Heart right ventricle (tissue), 16 donors: ENCODE data around the gene NRXN3. TPM values are rescaled to one million over a fixed set of nuclear protein-coding genes. Genes with fewer than 3 reads are reported as not detected.

Experiments used
- ATAC-seq, 8 donors: fragments of 200-7000 bp; cut with Tn5 transposase; one replicate each; pipeline ENCODE4 v1.9.1; 2020; ENCODE audit warnings: mild to moderate bottlenecking in 8 of 8, moderate library complexity in 8 of 8, moderate number of reproducible peaks in 1 of 8
- DNase-seq, 2 donors: peaks; one replicate each; pipeline ENCODE4 v3.0.0-alpha.2; 2020
- H3K27ac ChIP-seq, 10 donors: fragments of 200-600 bp; sonication (generic) in 2 of 10; one replicate each; pipeline versions ENCODE4 v1.5.0 to v1.8.0; 2020 to 2022; ENCODE audit warnings: mild to moderate bottlenecking in 3 of 10
- H3K27me3 ChIP-seq, 7 donors: fragments of 200-600 bp; one replicate each; pipeline ENCODE4 v1.8.0; 2021 to 2022; ENCODE audit warnings: mild to moderate bottlenecking in 2 of 7
- H3K36me3 ChIP-seq, 9 donors: fragments of 200-600 bp; sonication (generic) in 1 of 9; one replicate each; pipeline versions ENCODE4 v1.5.0 to v1.8.0; 2020 to 2022; ENCODE audit warnings: mild to moderate bottlenecking in 2 of 9
- H3K4me1 ChIP-seq, 9 donors: fragments of 200-600 bp; sonication (generic) in 1 of 9; one replicate each; pipeline versions ENCODE4 v1.5.0 to v1.8.0; 2020 to 2022; ENCODE audit warnings: mild to moderate bottlenecking in 4 of 9
- H3K4me3 ChIP-seq, 10 donors: fragments of 200-600 bp; sonication (generic) in 2 of 10; one replicate each; pipeline versions ENCODE4 v1.5.0 to v1.8.0; 2020 to 2022; ENCODE audit warnings: mild to moderate bottlenecking in 7 of 10, moderate library complexity in 2 of 10
- H3K9me3 ChIP-seq, 11 donors: fragments of 200-600 bp in 10 of 11; sonication (generic) in 2 of 11; one replicate each; pipeline versions ENCODE4 v1.5.0 to v1.8.0; 2013 to 2022; ENCODE audit warnings: mild to moderate bottlenecking in 2 of 11, control low read depth in 1 of 11, moderate library complexity in 1 of 11
- WGBS, 2 donors: extraction: QIAGEN DNeasy Blood & Tissue Kit; methylation state at CpG; one replicate each; pipeline ENCODE4 v1.1.7; 2013; ENCODE audit warnings: inconsistent platforms in 1 of 2; 5-methylcytosine and 5-hydroxymethylcytosine counted together
- intact Hi-C, 10 donors: fragments of 100-400 bp; cut with DNase I; formaldehyde crosslinking; loops; one replicate each; pipeline versions ENCODE4 v1.11.1 to v1.14.2; 2022
- polyA plus RNA-seq, 2 donors: library from polyadenylated mRNA; stranded (reverse); fragments of 200-250 nt; gene quantifications; one replicate each; pipeline ENCODE4 v1.2.3, GENCODE V29; 2013
- total RNA-seq, 10 donors: library from RNA; stranded (reverse); fragmentation: NEBNext Ultra II Directional in 3 of 10; extraction: Animal tissue kit (Norgen Biotek cat#: 25700) in 3 of 10; gene quantifications; one replicate each; pipeline versions ENCODE4 v1.2.1 to v1.2.4, GENCODE V29; 2021 to 2023
- TF ChIP-seq, protein P1 (sequence below), 9 donors: fragments of 200-600 bp; sonication (generic) in 2 of 9; IDR thresholded peaks; one replicate each; pipeline versions ENCODE4 v1.5.0 to v1.8.0; 2021 to 2022; ENCODE audit warnings: antibody characterized with exemption in 9 of 9, mild to moderate bottlenecking in 5 of 9, moderate library complexity in 1 of 9
- donor health status: Arrhythmogenic right ventricular cardiomyopathy.
- donor health status: ischemic (EF 13 %, LVEDD 7.1; RV severe dilation, severe dysfunction).
- donor health status: healthy with polysubstance abuse.
- donor health status: DM: no; HTN: yes; CAD: no.
- donor health status: DM: no; HTN: no; CAD: no.
- donor health status: ischemic (EF 25% LVEDD 6.9; RV normal size, moderate dysfunction).
- donor health status: ischemic (EF 25% LVEDD 5.7; RV mildly dilated, moderate dysfunction).
- donor health status: healthy.
- donor health status: DM: yes; HTN: yes; CAD: no.
- donor health status: Ischemic cardiomyopathy.
- donor health status: ischemic (EF 35%, LVEDD 5.7; RV mildly dilated, moderate dysfunction).
- donor health status: nonischemic (EF 11% LVEDD 7.7; RV severe dilation, severe dysfunction).
- donor health status: DM: yes; HTN: yes; CAD: no.
- donor health status: PGD.
- donor health status: ischemic (EF 29% LVEDD 5.4; RV normal size, mild dysfunction).
- donor health status: nonischemic (EF 23%, LVEDD 6.1; RV moderate dilation, normal function).

The NRXN3 gene
- total and polyA plus RNA-seq, 12 donors, result 0.23 to 1.8 (median 0.87) TPM

DNA sequence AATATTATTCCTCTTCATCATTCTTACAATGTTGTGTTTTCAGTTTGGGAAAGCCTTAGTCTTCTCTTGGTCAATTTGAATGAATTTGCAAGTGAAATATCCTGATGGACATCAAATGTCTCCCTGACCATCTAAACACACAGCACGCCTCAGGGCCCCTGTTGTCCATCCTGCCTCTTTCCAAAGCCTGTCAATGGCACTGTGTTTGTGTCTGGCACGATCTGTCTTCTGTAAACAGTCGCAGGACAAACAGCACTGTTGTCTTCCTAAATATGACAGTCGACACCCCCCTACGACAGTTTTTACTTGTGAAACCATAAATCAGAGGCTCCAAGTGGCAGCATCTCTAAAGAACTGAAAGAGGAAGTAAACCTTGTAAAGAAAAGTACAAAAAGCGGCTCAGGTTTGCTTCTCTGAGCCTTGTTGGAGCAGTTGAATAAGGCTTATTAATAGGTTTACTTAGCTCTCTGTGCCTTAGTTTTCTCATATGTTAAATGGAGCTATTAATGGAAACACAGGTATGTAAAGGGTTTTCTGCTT lies 285.8 kb downstream of the NRXN3 start:
- intact Hi-C loops, result no loop called here

GRCh38 chr14:78469947-78470346 lies 299.8 kb downstream of the NRXN3 start:
- Histone ChIP-seq H3K4me3 (no peak overlapping the region), H3K27ac (no peak overlapping the region), H3K36me3 (no peaks in the 10 kb centered on the region), H3K27me3 (no peaks in the 10 kb centered on the region), H3K9me3 (peaks cover 0 to 14% (median 0%) of the 10 kb centered on the region in 11 donors), H3K4me1 (peaks cover 0 to 11% (median 0%) of the 10 kb centered on the region in 9 donors)
- intact Hi-C loops, result no loop called here
- peak in 4 of 8 donors; percentile 22 to 38 (median 30) for ATAC-seq
- DNase-seq, result no peak
- TF ChIP-seq, protein P1, sequence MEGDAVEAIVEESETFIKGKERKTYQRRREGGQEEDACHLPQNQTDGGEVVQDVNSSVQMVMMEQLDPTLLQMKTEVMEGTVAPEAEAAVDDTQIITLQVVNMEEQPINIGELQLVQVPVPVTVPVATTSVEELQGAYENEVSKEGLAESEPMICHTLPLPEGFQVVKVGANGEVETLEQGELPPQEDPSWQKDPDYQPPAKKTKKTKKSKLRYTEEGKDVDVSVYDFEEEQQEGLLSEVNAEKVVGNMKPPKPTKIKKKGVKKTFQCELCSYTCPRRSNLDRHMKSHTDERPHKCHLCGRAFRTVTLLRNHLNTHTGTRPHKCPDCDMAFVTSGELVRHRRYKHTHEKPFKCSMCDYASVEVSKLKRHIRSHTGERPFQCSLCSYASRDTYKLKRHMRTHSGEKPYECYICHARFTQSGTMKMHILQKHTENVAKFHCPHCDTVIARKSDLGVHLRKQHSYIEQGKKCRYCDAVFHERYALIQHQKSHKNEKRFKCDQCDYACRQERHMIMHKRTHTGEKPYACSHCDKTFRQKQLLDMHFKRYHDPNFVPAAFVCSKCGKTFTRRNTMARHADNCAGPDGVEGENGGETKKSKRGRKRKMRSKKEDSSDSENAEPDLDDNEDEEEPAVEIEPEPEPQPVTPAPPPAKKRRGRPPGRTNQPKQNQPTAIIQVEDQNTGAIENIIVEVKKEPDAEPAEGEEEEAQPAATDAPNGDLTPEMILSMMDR (IDR thresholded peaks at IDR 0.05), result no peak

More for the DNA sequence above, 285.8 kb downstream of the NRXN3 start:
- WGBS, 2 donors, result 68 to 74% methylated on average over 6 of the region's 6 CpGs
- Histone ChIP-seq H3K36me3 (no peaks in the 10 kb centered on the region), H3K9me3 (no peaks in the 10 kb centered on the region), H3K4me1 (peaks cover 0 to 5% (median 0%) of the 10 kb centered on the region in 9 donors), H3K27ac (no peak overlapping the region), H3K4me3 (no peak overlapping the region), H3K27me3 (peaks cover 0 to 4% (median 0%) of the 10 kb centered on the region in 7 donors)
- ATAC-seq (no peak), DNase-seq (no peak)
- TF ChIP-seq, protein P1 (IDR thresholded peaks at IDR 0.05), result no peak

DNA sequence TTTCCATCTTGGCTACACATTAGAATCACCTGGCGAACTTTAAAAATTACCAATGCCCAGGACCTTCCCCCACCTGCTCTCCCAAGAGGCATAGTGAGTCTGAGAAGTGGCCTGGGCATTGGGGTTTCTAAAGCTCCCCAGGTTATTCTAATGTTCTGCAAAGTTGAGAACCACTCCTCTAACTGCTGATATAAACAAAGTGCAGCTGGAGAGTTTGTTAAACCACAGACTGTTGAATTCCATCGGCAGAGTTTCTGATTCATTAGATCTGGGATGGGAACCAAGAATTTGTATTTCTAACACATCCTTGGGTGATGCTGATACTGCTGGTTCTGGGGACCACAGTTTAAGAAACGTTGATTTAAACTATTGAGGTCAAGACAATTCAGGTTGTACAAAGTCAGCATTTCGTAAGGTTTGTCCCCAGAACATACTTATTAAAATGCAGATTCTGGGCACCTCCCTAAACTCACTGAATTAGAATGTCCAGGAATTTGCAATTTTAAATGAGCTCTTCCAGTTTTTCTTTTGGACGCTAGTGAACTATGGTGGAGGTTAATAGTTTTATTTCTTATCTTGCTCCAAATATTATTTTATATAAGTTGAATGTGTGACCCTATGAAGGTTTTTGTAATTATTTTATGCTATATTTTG lies 309.1 kb downstream of the NRXN3 start:
- no peaks in the 10 kb centered on the region for H3K36me3 ChIP-seq
- H3K4me3 ChIP-seq, result no peak overlapping the region
- no peak for DNase-seq
- H3K27me3 ChIP-seq, result peaks cover 0 to 16% (median 0%) of the 10 kb centered on the region in 7 donors
- no peaks in the 10 kb centered on the region for H3K4me1 ChIP-seq
- no peaks in the 10 kb centered on the region for H3K9me3 ChIP-seq
- TF ChIP-seq, protein P1 (IDR thresholded peaks at IDR 0.05), result no peak
- H3K27ac ChIP-seq, result no peak overlapping the region
- no peak for ATAC-seq
- 65 to 71% methylated on average over 5 of the region's 5 CpGs for WGBS, 2 donors
- intact Hi-C loops, result no loop called here

GRCh38 chr14:78484028-78484427 lies 313.9 kb downstream of the NRXN3 start:
- Histone ChIP-seq H3K27me3 (peaks cover 0 to 16% (median 0%) of the 10 kb centered on the region in 7 donors), H3K9me3 (no peaks in the 10 kb centered on the region), H3K4me1 (no peaks in the 10 kb centered on the region), H3K36me3 (no peaks in the 10 kb centered on the region), H3K4me3 (no peak overlapping the region), H3K27ac (no peak overlapping the region)
- no peak for ATAC-seq
- DNase-seq, result no peak
- intact Hi-C loops, result no loop called here
- TF ChIP-seq, protein P1 (IDR thresholded peaks at IDR 0.05), result no peak
- 80 to 81% methylated on average over 2 of the region's 2 CpGs for WGBS, 2 donors
